Measurements from ENCODE around the gene NEU2. TPM values are rescaled to one million over a fixed set of nuclear protein-coding genes. Genes with fewer than 3 reads are reported as not detected.

NEU2 gene
- not detected for total RNA-seq (ENCODE audit: unreplicated experiment)
- long read RNA-seq: 0 reads

GRCh38 chr2:233032551-233033320 lies at the start of gene NEU2:
NEU2 (plus strand) TSS chr2:233032672; CDS start chr2:233032672, 0 bp downstream.
- peaks cover 4% of the 10 kb centered on the region for H3K27me3 Mint-ChIP-seq (ENCODE audit: unreplicated experiment)
- DNase-seq: no peak
- no peak within 1 kb of the TSS for H3K27ac Mint-ChIP-seq (ENCODE audit: unreplicated experiment)
- no peaks in the 10 kb centered on the region for H3K36me3 Mint-ChIP-seq (ENCODE audit: unreplicated experiment)
- H3K4me1 Mint-ChIP-seq (ENCODE audit: low read depth, unreplicated experiment): peaks cover 7% of the 10 kb centered on the region
- H3K4me3 Mint-ChIP-seq (ENCODE audit: unreplicated experiment): no peak within 1 kb of the TSS
- H3K9me3 Mint-ChIP-seq (ENCODE audit: unreplicated experiment): peaks cover 9% of the 10 kb centered on the region
- no peak for TF ChIP-seq CTCF (IDR thresholded peaks at IDR 0.05; ENCODE audit: partially characterized antibody, unreplicated experiment)

- Mint-ChIP-seq H3K27ac (ENCODE audit: unreplicated experiment) (no peak overlapping the region), H3K27me3 (ENCODE audit: unreplicated experiment) (peaks cover 6% of the 10 kb centered on the region), H3K36me3 (ENCODE audit: unreplicated experiment) (peaks cover 8% of the 10 kb centered on the region), H3K4me3 (ENCODE audit: unreplicated experiment) (no peak overlapping the region), H3K9me3 (ENCODE audit: unreplicated experiment) (peaks cover under 1% of the 10 kb centered on the region), H3K4me1 (ENCODE audit: low read depth, unreplicated experiment) (no peaks in the 10 kb centered on the region)
- TF ChIP-seq CTCF (IDR thresholded peaks at IDR 0.05; ENCODE audit: partially characterized antibody, unreplicated experiment): no peak
- no peak for DNase-seq
These were observed 49.4 kb upstream of the NEU2 start for GRCh38 chr2:232982926-232983668.

GRCh38 chr2:232983669-232984140 lies 48.8 kb upstream of the NEU2 start:
- peaks cover 6% of the 10 kb centered on the region for H3K27me3 Mint-ChIP-seq (ENCODE audit: unreplicated experiment)
- H3K36me3 Mint-ChIP-seq (ENCODE audit: unreplicated experiment): peaks cover 8% of the 10 kb centered on the region
- no peaks in the 10 kb centered on the region for H3K9me3 Mint-ChIP-seq (ENCODE audit: unreplicated experiment)
- TF ChIP-seq CTCF (IDR thresholded peaks at IDR 0.05; ENCODE audit: partially characterized antibody, unreplicated experiment): no peak
- H3K4me1 Mint-ChIP-seq (ENCODE audit: low read depth, unreplicated experiment): no peaks in the 10 kb centered on the region
- no peak overlapping the region for H3K4me3 Mint-ChIP-seq (ENCODE audit: unreplicated experiment)
- no peak for DNase-seq
- no peak overlapping the region for H3K27ac Mint-ChIP-seq (ENCODE audit: unreplicated experiment)

DNA sequence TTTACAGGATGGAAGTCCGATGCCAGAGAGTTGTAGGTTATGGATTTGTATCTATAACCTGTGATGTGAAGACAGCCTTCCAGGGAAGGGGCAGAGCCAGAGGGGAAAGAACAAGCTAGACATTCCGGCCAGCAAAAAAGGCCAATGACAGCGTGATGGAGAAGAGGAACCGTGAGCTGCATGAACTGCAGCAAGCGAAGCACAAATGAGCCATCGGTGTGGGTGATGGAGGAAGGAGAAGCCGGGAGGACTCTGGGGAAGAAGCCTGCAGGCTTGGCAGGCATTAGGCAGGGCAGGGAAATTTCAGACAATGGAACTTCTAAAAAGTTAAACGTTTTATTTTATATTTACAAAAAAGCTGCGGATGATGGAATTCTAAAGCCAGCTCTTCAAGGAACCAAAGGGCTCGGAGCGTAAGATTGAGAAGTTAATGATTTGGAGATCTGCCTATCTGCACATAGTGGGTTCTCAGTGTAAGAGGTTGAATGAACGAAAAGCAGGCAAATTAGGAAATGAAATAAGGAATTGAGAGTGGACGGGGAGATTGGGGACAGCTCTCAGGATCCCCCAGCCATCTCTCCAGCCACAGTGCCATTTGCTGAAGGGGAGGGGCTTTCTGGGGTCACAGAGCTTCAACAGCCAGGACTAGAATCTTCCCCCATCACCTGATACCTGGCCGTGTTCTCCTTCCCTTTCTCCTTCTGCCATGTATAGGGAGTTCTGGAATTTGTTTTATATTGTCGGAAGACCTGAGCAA lies 47.8 kb upstream of the NEU2 start:
- no peak for DNase-seq
- H3K36me3 Mint-ChIP-seq (ENCODE audit: unreplicated experiment): peaks cover 8% of the 10 kb centered on the region
- H3K4me3 Mint-ChIP-seq (ENCODE audit: unreplicated experiment): no peak overlapping the region
- no peak for TF ChIP-seq CTCF (IDR thresholded peaks at IDR 0.05; ENCODE audit: partially characterized antibody, unreplicated experiment)
- H3K27me3 Mint-ChIP-seq (ENCODE audit: unreplicated experiment): peaks cover 6% of the 10 kb centered on the region
- no peak overlapping the region for H3K27ac Mint-ChIP-seq (ENCODE audit: unreplicated experiment)
- no peaks in the 10 kb centered on the region for H3K4me1 Mint-ChIP-seq (ENCODE audit: low read depth, unreplicated experiment)
- no peaks in the 10 kb centered on the region for H3K9me3 Mint-ChIP-seq (ENCODE audit: unreplicated experiment)
